A673 (cell line): Measurements from ENCODE around the gene SLC16A8.

ENCODE experiments used
- CTCF ChIP-seq: fragments of 300-800, 200-600 bp; sonication (generic); conservative IDR thresholded peaks from 2 replicates; pipeline ENCODE4 v1.5.1; 2017; ENCODE audit warnings: low read depth, mild to moderate bottlenecking, antibody characterized with exemption, low read length, moderate library complexity, mixed read lengths
- EZH2 ChIP-seq: fragments of 200-600 bp; sonication (generic); IDR thresholded peaks from 2 replicates; pipeline ENCODE4 v1.6.1; 2017; ENCODE audit warnings: borderline replicate concordance, low read depth, mild to moderate bottlenecking, mixed read lengths, antibody characterized with exemption, low read length; ENCODE audit not compliant: poor library complexity, severe bottlenecking

GRCh38 chr22:38040953-38041759 lies 42.8 kb downstream of the SLC16A8 start:
- TF ChIP-seq CTCF (no peak), EZH2 (no peak)
